Neural cell (in vitro differentiated cells): Measurements from ENCODE around the gene CR1. TPM values are rescaled to one million over a fixed set of nuclear protein-coding genes. Genes with fewer than 3 reads are reported as not detected.

ENCODE experiments used
- H2AFZ ChIP-seq: fragments of 200-600, 300-800 bp; sonication (generic), shearing (Covaris generic); 2 replicates; pipeline ENCODE4 v1.6.0; 2014; ENCODE audit warnings: low read depth, mild to moderate bottlenecking, antibody characterized with exemption, low read length, moderate library complexity
- H3F3A ChIP-seq: fragments of 200-600 bp; shearing (Covaris generic); 2 replicates; pipeline ENCODE4 v1.6.1; 2016; ENCODE audit warnings: mild to moderate bottlenecking, moderate library complexity, mixed read lengths, antibody characterized with exemption, low read length; ENCODE audit not compliant: insufficient read depth, poor library complexity, severe bottlenecking
- H3K27ac ChIP-seq: fragments of 200-600, 300-800 bp; sonication (generic), shearing (Covaris generic); 2 replicates; pipeline ENCODE4 v1.5.1; 2014; ENCODE audit warnings: mild to moderate bottlenecking, low read length, moderate library complexity
- H3K27me3 ChIP-seq: fragments of 300-800, 200-600 bp; sonication (generic), shearing (Covaris generic); 2 replicates; pipeline ENCODE4 v1.6.0; 2014; ENCODE audit warnings: mild to moderate bottlenecking, low read depth, low read length, moderate library complexity; ENCODE audit not compliant: insufficient read depth
- H3K36me3 ChIP-seq: fragments of 300-800, 200-600 bp; sonication (generic), shearing (Covaris generic); 2 replicates; pipeline ENCODE4 v1.5.1; 2014; ENCODE audit warnings: mild to moderate bottlenecking, antibody characterized with exemption, low read length, moderate library complexity; ENCODE audit not compliant: insufficient read depth
- H3K4me2 ChIP-seq: fragments of 300-800, 200-600 bp; sonication (generic), shearing (Covaris generic); 2 replicates; pipeline ENCODE4 v1.6.0; 2014; ENCODE audit warnings: mild to moderate bottlenecking, low read length
- H3K4me3 ChIP-seq: fragments of 300-800, 200-600 bp; sonication (generic), shearing (Covaris generic); 2 replicates; pipeline ENCODE4 v1.5.1; 2014; ENCODE audit warnings: mild to moderate bottlenecking, low read length, moderate library complexity
- H3K79me2 ChIP-seq: fragments of 200-600 bp; shearing (Covaris generic); replicated peaks from 2 replicates; pipeline ENCODE4 v1.6.0; 2014; ENCODE audit warnings: mild to moderate bottlenecking, low read length, moderate library complexity; ENCODE audit not compliant: insufficient read depth
- H3K9ac ChIP-seq: fragments of 300-800, 200-600 bp; sonication (generic), shearing (Covaris generic); 2 replicates; pipeline ENCODE4 v1.6.1; 2016; ENCODE audit warnings: mild to moderate bottlenecking, low read length, mixed read lengths
- H3K9me2 ChIP-seq: fragments of 200-600 bp; shearing (Covaris generic); 2 replicates; pipeline ENCODE4 v1.6.1; 2016; ENCODE audit warnings: mild to moderate bottlenecking, low read length, mixed read lengths; ENCODE audit not compliant: insufficient read depth
- H3K9me3 ChIP-seq: fragments of 200-600, 300-800 bp; sonication (generic), shearing (Covaris generic); 2 replicates; pipeline ENCODE4 v1.6.1; 2016; ENCODE audit warnings: mild to moderate bottlenecking, mixed run types, low read length, moderate library complexity, mixed read lengths
- H4K20me1 ChIP-seq: fragments of 200-600 bp; shearing (Covaris generic); 2 replicates; pipeline ENCODE4 v1.6.1; 2016; ENCODE audit warnings: mild to moderate bottlenecking, mixed run types; ENCODE audit not compliant: insufficient read depth
- CTCF ChIP-seq: fragments of 450-650 bp; IDR thresholded peaks from 2 replicates; pipeline ENCODE4 v1.5.1; 2014; ENCODE audit warnings: antibody characterized with exemption, mild to moderate bottlenecking, moderate library complexity; ENCODE audit not compliant: poor library complexity, severe bottlenecking
- EP300 ChIP-seq: fragments of 450-650 bp; conservative IDR thresholded peaks from 2 replicates; pipeline ENCODE4 v1.6.1; 2014; ENCODE audit warnings: antibody characterized with exemption, mild to moderate bottlenecking, moderate library complexity; ENCODE audit not compliant: poor library complexity, severe bottlenecking
- EZH2 ChIP-seq: fragments of 200-600, 300-800 bp; shearing (Covaris generic), sonication (generic); IDR thresholded peaks from 2 replicates; pipeline ENCODE4 v1.6.1; 2014; ENCODE audit warnings: antibody characterized with exemption, low read length, borderline replicate concordance, mild to moderate bottlenecking; ENCODE audit not compliant: insufficient read depth, poor library complexity, severe bottlenecking
- MXI1 ChIP-seq: fragments of 450-650 bp; conservative IDR thresholded peaks from 2 replicates; pipeline ENCODE4 v1.6.1; 2014; ENCODE audit warnings: antibody characterized with exemption, mild to moderate bottlenecking; ENCODE audit not compliant: poor library complexity, severe bottlenecking
- POLR2AphosphoS5 ChIP-seq: IDR thresholded peaks from 2 replicates; pipeline ENCODE4 v1.6.1; 2012
- RAD21 ChIP-seq: fragments of 450-650 bp; conservative IDR thresholded peaks from 2 replicates; pipeline ENCODE4 v1.6.1; 2014; ENCODE audit warnings: antibody characterized with exemption, mild to moderate bottlenecking, moderate library complexity
- SMC3 ChIP-seq: fragments of 450-650 bp; conservative IDR thresholded peaks from 2 replicates; pipeline ENCODE4 v1.6.1; 2014; ENCODE audit warnings: antibody characterized with exemption, mild to moderate bottlenecking, moderate library complexity; ENCODE audit not compliant: poor library complexity
- TAF1 ChIP-seq: IDR thresholded peaks from 2 replicates; pipeline ENCODE4 v1.6.1; 2012; ENCODE audit warnings: low read depth
- polyA plus RNA-seq: library from polyadenylated mRNA; depleted of rRNA; stranded (reverse); fragments of >200 nt; gene quantifications from 2 replicates; pipeline ENCODE4 v1.2.3, GENCODE V29; 2014
- TF ChIP-seq, protein P1 (sequence below): IDR thresholded peaks from 2 replicates; pipeline ENCODE4 v1.6.1; 2012; ENCODE audit warnings: borderline replicate concordance

The CR1 gene
- polyA plus RNA-seq, 1 donor from 2014 or later: not detected

DNA sequence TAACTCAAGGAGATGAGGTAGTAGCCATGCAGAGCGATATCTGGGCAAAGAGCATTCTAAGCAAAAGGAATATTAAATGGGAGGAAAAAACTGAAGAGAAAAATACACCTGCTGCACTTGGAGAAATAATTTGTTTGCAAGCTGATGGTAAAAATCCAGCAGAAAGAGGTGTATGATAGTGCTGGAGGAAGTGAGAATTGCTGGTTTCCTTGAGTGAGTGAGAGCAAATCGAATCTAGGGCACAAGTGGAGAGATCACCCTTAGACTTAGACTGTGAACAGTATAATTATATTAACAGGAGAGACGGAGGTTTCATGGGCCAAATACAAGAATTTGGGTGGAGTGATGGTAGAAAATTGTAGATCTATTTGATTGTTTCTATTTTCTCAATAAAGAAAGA, 2.7 kb upstream of the CR1 start:
- no peaks in the 10 kb centered on the region for H3K79me2 ChIP-seq
- H3K27ac ChIP-seq: no peak overlapping the region
- no peaks in the 10 kb centered on the region for H4K20me1 ChIP-seq
- H3F3A ChIP-seq: no peaks in the 10 kb centered on the region
- H3K36me3 ChIP-seq: no peaks in the 10 kb centered on the region
- TF ChIP-seq CTCF (no peak), POLR2AphosphoS5 (no peak), MXI1 (no peak), RAD21 (no peak), EP300 (no peak), EZH2 (no peak), SMC3 (no peak), TAF1 (no peak)
- TF ChIP-seq, protein P1, sequence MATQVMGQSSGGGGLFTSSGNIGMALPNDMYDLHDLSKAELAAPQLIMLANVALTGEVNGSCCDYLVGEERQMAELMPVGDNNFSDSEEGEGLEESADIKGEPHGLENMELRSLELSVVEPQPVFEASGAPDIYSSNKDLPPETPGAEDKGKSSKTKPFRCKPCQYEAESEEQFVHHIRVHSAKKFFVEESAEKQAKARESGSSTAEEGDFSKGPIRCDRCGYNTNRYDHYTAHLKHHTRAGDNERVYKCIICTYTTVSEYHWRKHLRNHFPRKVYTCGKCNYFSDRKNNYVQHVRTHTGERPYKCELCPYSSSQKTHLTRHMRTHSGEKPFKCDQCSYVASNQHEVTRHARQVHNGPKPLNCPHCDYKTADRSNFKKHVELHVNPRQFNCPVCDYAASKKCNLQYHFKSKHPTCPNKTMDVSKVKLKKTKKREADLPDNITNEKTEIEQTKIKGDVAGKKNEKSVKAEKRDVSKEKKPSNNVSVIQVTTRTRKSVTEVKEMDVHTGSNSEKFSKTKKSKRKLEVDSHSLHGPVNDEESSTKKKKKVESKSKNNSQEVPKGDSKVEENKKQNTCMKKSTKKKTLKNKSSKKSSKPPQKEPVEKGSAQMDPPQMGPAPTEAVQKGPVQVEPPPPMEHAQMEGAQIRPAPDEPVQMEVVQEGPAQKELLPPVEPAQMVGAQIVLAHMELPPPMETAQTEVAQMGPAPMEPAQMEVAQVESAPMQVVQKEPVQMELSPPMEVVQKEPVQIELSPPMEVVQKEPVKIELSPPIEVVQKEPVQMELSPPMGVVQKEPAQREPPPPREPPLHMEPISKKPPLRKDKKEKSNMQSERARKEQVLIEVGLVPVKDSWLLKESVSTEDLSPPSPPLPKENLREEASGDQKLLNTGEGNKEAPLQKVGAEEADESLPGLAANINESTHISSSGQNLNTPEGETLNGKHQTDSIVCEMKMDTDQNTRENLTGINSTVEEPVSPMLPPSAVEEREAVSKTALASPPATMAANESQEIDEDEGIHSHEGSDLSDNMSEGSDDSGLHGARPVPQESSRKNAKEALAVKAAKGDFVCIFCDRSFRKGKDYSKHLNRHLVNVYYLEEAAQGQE: no peak
- no peak overlapping the region for H3K9ac ChIP-seq
- no peak overlapping the region for H2AFZ ChIP-seq
- H3K9me3 ChIP-seq: no peaks in the 10 kb centered on the region
- H3K4me2 ChIP-seq: no peak overlapping the region
- H3K9me2 ChIP-seq: no peaks in the 10 kb centered on the region
- peaks cover 30% of the 10 kb centered on the region for H3K27me3 ChIP-seq
- H3K4me3 ChIP-seq: no peak overlapping the region

GRCh38 chr1:207494171-207494570, 1.8 kb upstream of the CR1 start:
- Histone ChIP-seq H3K9me2 (no peaks in the 10 kb centered on the region), H3K4me3 (no peak overlapping the region), H3K27ac (no peak overlapping the region)

More at GRCh38 chr1:207494171-207494570, 1.8 kb upstream of the CR1 start:
- Histone ChIP-seq H3K4me2 (no peak overlapping the region), H3K9me3 (no peaks in the 10 kb centered on the region), H3F3A (no peaks in the 10 kb centered on the region), H3K27me3 (peaks cover 38% of the 10 kb centered on the region), H3K79me2 (no peaks in the 10 kb centered on the region), H3K9ac (no peak overlapping the region), H3K36me3 (no peaks in the 10 kb centered on the region), H4K20me1 (no peaks in the 10 kb centered on the region), H2AFZ (no peak overlapping the region)
- no peak for TF ChIP-seq MXI1
- no peak for TF ChIP-seq EZH2
- TF ChIP-seq RAD21: no peak
- TF ChIP-seq CTCF: no peak
- no peak for TF ChIP-seq POLR2AphosphoS5
- no peak for TF ChIP-seq SMC3
- TF ChIP-seq, protein P1: no peak
- TF ChIP-seq EP300: no peak
- no peak for TF ChIP-seq TAF1
